ENCODE measurements around the gene ZDHHC18.
"Not testable (repeated sequence)": the region's sequence is repeated elsewhere in the genome, so short reads cannot be mapped to it uniquely, and the experiment has no call there.

The ZDHHC18 gene

GRCh38 chr1:26832249-26832960, 5.9 kb downstream of the ZDHHC18 start:
- no peak for DNase-seq (ENCODE audit: low spot score)

GRCh38 chr1:26833432-26834405, 7.2 kb downstream of the ZDHHC18 start:
- DNase-seq (ENCODE audit: low spot score), result no peak

GRCh38 chr1:26837665-26838064, 11.2 kb downstream of the ZDHHC18 start:
- DNase-seq (ENCODE audit: low spot score), result not testable (repeated sequence)

GRCh38 chr1:26838474-26839338, 12.2 kb downstream of the ZDHHC18 start:
- no peak for DNase-seq (ENCODE audit: low spot score)

GRCh38 chr1:26839339-26839722, 12.8 kb downstream of the ZDHHC18 start:
- no peak for DNase-seq (ENCODE audit: low spot score)

GRCh38 chr1:26839779-26840178, 13.3 kb downstream of the ZDHHC18 start:
- DNase-seq (ENCODE audit: low spot score), result no peak

- no peak for DNase-seq (ENCODE audit: low spot score)
Measured at GRCh38 chr1:26844424-26845196, 18.1 kb downstream of the ZDHHC18 start.

- DNase-seq (ENCODE audit: low spot score), result not testable (repeated sequence)
Measured at GRCh38 chr1:26847826-26848225, 21.3 kb downstream of the ZDHHC18 start.

GRCh38 chr1:26848499-26848898, 22.0 kb downstream of the ZDHHC18 start:
- no peak for DNase-seq (ENCODE audit: low spot score)

- peak; percentile 87 for DNase-seq (ENCODE audit: low spot score)
Measured at GRCh38 chr1:26848941-26849774, 22.7 kb downstream of the ZDHHC18 start.

- DNase-seq (ENCODE audit: low spot score), result no peak
Measured at GRCh38 chr1:26851106-26851684, 24.7 kb downstream of the ZDHHC18 start.

GRCh38 chr1:26852701-26853100, 26.2 kb downstream of the ZDHHC18 start:
- DNase-seq (ENCODE audit: low spot score), result no peak

- peak; percentile 94 for DNase-seq (ENCODE audit: low spot score)
Measured at GRCh38 chr1:26853156-26853555, 26.7 kb downstream of the ZDHHC18 start.

GRCh38 chr1:26853600-26853999, 27.1 kb downstream of the ZDHHC18 start:
- no peak for DNase-seq (ENCODE audit: low spot score)

- no peak for DNase-seq (ENCODE audit: low spot score)
Measured at GRCh38 chr1:26854906-26855305, 28.4 kb downstream of the ZDHHC18 start.

- no peak for DNase-seq (ENCODE audit: low spot score)
Measured at GRCh38 chr1:26855636-26856035, 29.1 kb downstream of the ZDHHC18 start.

GRCh38 chr1:26856181-26856580, 29.7 kb downstream of the ZDHHC18 start:
- DNase-seq (ENCODE audit: low spot score), result no peak

- DNase-seq (ENCODE audit: low spot score), result no peak
Measured at GRCh38 chr1:26856604-26857469, 30.3 kb downstream of the ZDHHC18 start.

- DNase-seq (ENCODE audit: low spot score), result no peak
Measured at GRCh38 chr1:26857473-26858060, 31.1 kb downstream of the ZDHHC18 start.

Measured in AG08395 (cell line).